Natural killer cell (primary cell): Measurements from ENCODE around the gene GADL1. TPM values are rescaled to one million over a fixed set of nuclear protein-coding genes. Genes with fewer than 3 reads are reported as not detected.

Experiments used
- ATAC-seq, 3 donors: fragments of 150-1000 bp in 2 of 3; fragments of 200-7000 bp in 1 of 3; cut with Tn5 transposase; 1 replicate in 1 of 3; 2 replicates in 2 of 3; pipeline ENCODE4 v1.10.0; 2021; ENCODE audit warnings: mild to moderate bottlenecking in 2 of 3, moderate library complexity in 2 of 3
- DNase-seq, 2 donors: peaks; one replicate each; pipeline versions ENCODE4 v3.0.0 to v3.0.0-alpha.2; 2013 to 2021; ENCODE audit warnings: mixed read lengths in 1 of 2
- H3K27ac ChIP-seq: one replicate; pipeline ENCODE4 v1.5.1; 2013; ENCODE audit warnings: mild to moderate bottlenecking, low read length
- H3K27me3 ChIP-seq: one replicate; pipeline ENCODE4 v1.6.1; 2013; ENCODE audit warnings: low read length; ENCODE audit not compliant: control insufficient read depth, insufficient read depth
- H3K36me3 ChIP-seq: one replicate; pipeline ENCODE4 v1.6.1; 2013; ENCODE audit warnings: low read length; ENCODE audit not compliant: control insufficient read depth, insufficient read depth
- H3K4me1 ChIP-seq: one replicate; pipeline ENCODE4 v1.6.1; 2013; ENCODE audit warnings: low read length; ENCODE audit not compliant: control insufficient read depth, insufficient read depth
- H3K4me3 ChIP-seq: one replicate; pipeline ENCODE4 v1.5.1; 2013; ENCODE audit warnings: low read length
- H3K9me3 ChIP-seq: one replicate; pipeline ENCODE4 v1.6.1; 2013; ENCODE audit warnings: low read length; ENCODE audit not compliant: control insufficient read depth, insufficient read depth
- H3K27ac Mint-ChIP-seq, 2 donors: one replicate each; pipeline ENCODE4 v1.8.0; 2022; ENCODE audit warnings: mild to moderate bottlenecking in 2 of 2, mixed read lengths in 2 of 2, moderate library complexity in 1 of 2
- H3K27me3 Mint-ChIP-seq, 2 donors: one replicate each; pipeline ENCODE4 v1.8.0; 2022; ENCODE audit warnings: low read depth in 2 of 2, mixed read lengths in 2 of 2
- H3K36me3 Mint-ChIP-seq: one replicate; pipeline ENCODE4 v1.8.0; 2022; ENCODE audit warnings: mixed read lengths
- H3K4me1 Mint-ChIP-seq, 2 donors: one replicate each; pipeline ENCODE4 v1.8.0; 2022; ENCODE audit warnings: mixed read lengths in 2 of 2
- H3K4me3 Mint-ChIP-seq: one replicate; pipeline ENCODE4 v1.8.0; 2022; ENCODE audit warnings: mild to moderate bottlenecking, moderate library complexity, mixed read lengths
- H3K9me3 Mint-ChIP-seq, 2 donors: one replicate each; pipeline ENCODE4 v1.8.0; 2022; ENCODE audit warnings: mixed read lengths in 2 of 2
- WGBS: methylation state at CpG from one replicate; pipeline ENCODE4 v1.1.7; 2013; ENCODE audit warnings: missing lambda C conversion rate; ENCODE audit not compliant: insufficient coverage; 5-methylcytosine and 5-hydroxymethylcytosine counted together
- intact Hi-C: fragments of 100-400 bp; cut with micrococcal nuclease; formaldehyde crosslinking; loops from one replicate; pipeline ENCODE4 v1.14.2; 2022
- total RNA-seq, 4 donors: library from RNA; stranded (reverse); fragments of 120-200 nt in 1 of 4; gene quantifications; one replicate each; pipeline versions ENCODE4 v1.2.3 to v1.2.4, GENCODE V29; 2013 to 2022
- TF ChIP-seq, protein P1 (sequence below): fragments of 200-600 bp; IDR thresholded peaks from one replicate; pipeline ENCODE4 v1.8.0; 2022; ENCODE audit warnings: antibody characterized with exemption

GADL1 gene
- total RNA-seq, 3 donors from 2014 or later (not counting 1 experiment from before 2014, with no cell fraction given): not detected

DNA sequence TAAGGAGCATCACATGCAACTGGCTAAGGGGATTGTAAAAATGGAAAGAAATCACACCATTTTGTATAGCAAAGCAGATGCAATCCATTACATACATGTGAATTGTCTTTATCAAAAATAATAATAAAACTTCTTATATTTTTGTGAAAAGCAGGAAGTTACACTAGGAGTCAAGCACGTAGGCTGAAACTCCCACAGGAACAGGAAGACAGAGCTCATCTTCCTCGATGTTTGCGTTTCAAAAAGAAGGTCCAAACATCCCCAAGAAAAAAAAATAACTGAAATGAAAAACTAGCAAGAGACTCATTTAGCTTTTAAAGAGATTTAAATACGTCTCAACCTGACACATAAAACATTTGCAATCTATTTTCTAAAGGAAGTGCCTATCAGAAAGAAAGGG lies 181.5 kb downstream of the GADL1 start:
- H3K9me3 ChIP-seq: no peaks in the 10 kb centered on the region
- DNase-seq (no peak), ATAC-seq (no peak)
- no peak overlapping the region for H3K27ac ChIP-seq
- no peak overlapping the region for H3K4me3 ChIP-seq
- H3K4me1 ChIP-seq: no peaks in the 10 kb centered on the region
- H3K27me3 ChIP-seq: no peaks in the 10 kb centered on the region
- no peaks in the 10 kb centered on the region for H3K36me3 ChIP-seq
- peaks cover 6% of the 10 kb centered on the region in 2 donors for H3K4me1 Mint-ChIP-seq
- WGBS: 49% methylated on average over 3 of the region's 4 CpGs
- H3K27me3 Mint-ChIP-seq: no peaks in the 10 kb centered on the region
- H3K36me3 Mint-ChIP-seq: no peaks in the 10 kb centered on the region
- TF ChIP-seq, protein P1, sequence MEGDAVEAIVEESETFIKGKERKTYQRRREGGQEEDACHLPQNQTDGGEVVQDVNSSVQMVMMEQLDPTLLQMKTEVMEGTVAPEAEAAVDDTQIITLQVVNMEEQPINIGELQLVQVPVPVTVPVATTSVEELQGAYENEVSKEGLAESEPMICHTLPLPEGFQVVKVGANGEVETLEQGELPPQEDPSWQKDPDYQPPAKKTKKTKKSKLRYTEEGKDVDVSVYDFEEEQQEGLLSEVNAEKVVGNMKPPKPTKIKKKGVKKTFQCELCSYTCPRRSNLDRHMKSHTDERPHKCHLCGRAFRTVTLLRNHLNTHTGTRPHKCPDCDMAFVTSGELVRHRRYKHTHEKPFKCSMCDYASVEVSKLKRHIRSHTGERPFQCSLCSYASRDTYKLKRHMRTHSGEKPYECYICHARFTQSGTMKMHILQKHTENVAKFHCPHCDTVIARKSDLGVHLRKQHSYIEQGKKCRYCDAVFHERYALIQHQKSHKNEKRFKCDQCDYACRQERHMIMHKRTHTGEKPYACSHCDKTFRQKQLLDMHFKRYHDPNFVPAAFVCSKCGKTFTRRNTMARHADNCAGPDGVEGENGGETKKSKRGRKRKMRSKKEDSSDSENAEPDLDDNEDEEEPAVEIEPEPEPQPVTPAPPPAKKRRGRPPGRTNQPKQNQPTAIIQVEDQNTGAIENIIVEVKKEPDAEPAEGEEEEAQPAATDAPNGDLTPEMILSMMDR: no peak
- no peaks in the 10 kb centered on the region for H3K9me3 Mint-ChIP-seq
- intact Hi-C loops: no loop called here
- H3K27ac Mint-ChIP-seq: no peak overlapping the region
- no peak overlapping the region for H3K4me3 Mint-ChIP-seq

DNA sequence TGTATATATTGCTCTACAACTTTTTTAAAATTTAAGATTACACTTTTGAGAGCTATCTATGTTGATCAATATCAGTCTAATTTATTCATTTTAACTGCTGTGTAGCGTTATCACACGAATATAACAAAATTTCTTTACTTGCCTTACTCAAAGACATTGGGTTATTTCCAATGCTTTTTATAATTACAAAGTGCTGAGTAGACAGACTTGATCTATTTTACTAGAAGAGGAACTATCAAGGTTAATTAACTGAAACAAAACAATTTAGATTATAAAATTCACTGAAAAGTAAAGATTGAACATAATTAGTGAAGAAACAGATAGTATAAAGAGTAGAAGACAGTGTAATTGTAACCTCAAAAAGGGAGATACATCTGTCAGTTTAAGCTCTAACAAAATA lies 182.6 kb downstream of the GADL1 start:
- Mint-ChIP-seq H3K27ac (no peak overlapping the region), H3K36me3 (no peaks in the 10 kb centered on the region), H3K4me3 (no peak overlapping the region), H3K9me3 (no peaks in the 10 kb centered on the region), H3K27me3 (no peaks in the 10 kb centered on the region), H3K4me1 (peaks cover 9 to 11% of the 10 kb centered on the region in 2 donors)
- no peaks in the 10 kb centered on the region for H3K27me3 ChIP-seq
- H3K4me1 ChIP-seq: no peaks in the 10 kb centered on the region
- H3K27ac ChIP-seq: no peak overlapping the region
- no peaks in the 10 kb centered on the region for H3K36me3 ChIP-seq
- ATAC-seq: no peak
- DNase-seq: no peak
- TF ChIP-seq, protein P1: no peak
- WGBS: no CpG with 5 or more reads among the region's 2 CpGs
- H3K4me3 ChIP-seq: no peak overlapping the region
- intact Hi-C loops: no loop called here
- H3K9me3 ChIP-seq: no peaks in the 10 kb centered on the region

DNA sequence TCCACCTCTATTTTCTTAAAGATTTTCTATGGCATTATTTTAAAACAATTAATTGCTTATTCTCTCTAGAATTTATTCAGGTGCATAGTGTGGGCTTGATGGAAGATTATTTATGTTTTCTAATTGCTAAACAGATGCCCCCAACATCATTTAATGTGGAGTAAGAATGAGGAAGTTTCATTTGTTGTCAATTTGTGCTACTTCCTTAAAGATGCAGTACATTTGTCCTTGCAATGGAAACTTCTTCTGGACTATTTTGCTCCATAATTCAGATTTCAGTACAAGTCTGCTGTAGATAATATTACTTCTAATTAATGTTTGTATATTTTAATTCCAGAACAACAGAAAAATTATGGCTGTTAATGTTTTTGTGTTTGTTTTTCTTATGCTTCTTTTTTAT lies 183.3 kb downstream of the GADL1 start:
- Mint-ChIP-seq H3K4me1 (peaks cover 9 to 11% of the 10 kb centered on the region in 2 donors), H3K9me3 (no peaks in the 10 kb centered on the region), H3K27me3 (no peaks in the 10 kb centered on the region), H3K27ac (no peak overlapping the region), H3K36me3 (no peaks in the 10 kb centered on the region), H3K4me3 (no peak overlapping the region)
- Histone ChIP-seq H3K4me1 (no peaks in the 10 kb centered on the region), H3K36me3 (no peaks in the 10 kb centered on the region), H3K4me3 (no peak overlapping the region), H3K27me3 (no peaks in the 10 kb centered on the region), H3K27ac (no peak overlapping the region), H3K9me3 (no peaks in the 10 kb centered on the region)
- DNase-seq (no peak), ATAC-seq (no peak)
- TF ChIP-seq, protein P1: no peak
- intact Hi-C loops: no loop called here

DNA sequence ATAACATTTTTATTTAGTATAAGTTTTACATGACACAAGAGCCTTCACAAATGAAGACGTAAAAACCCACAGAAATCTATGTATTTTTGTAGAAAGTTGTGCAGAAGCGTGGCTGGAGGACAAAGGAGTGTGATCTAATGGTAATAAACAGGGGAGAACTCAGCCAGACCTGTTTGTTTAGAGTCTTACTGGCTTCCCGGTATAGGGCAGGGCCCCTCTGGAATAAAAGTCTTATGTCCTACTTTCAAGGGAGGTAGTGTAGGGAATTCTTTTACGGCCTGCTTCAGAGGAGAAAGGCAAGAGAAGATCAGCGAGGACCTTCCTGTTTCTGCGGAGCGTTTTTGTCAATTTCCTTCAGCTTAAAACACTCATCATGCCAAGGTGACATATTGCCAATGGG lies 184.4 kb downstream of the GADL1 start:
- no peak overlapping the region for H3K4me3 Mint-ChIP-seq
- no peak overlapping the region for H3K27ac Mint-ChIP-seq
- H3K9me3 ChIP-seq: no peaks in the 10 kb centered on the region
- peaks cover 9 to 11% of the 10 kb centered on the region in 2 donors for H3K4me1 Mint-ChIP-seq
- intact Hi-C loops: no loop called here
- H3K4me1 ChIP-seq: no peaks in the 10 kb centered on the region
- 100% methylated on average over 6 of the region's 7 CpGs for WGBS
- H3K9me3 Mint-ChIP-seq: no peaks in the 10 kb centered on the region
- no peak overlapping the region for H3K27ac ChIP-seq
- no peaks in the 10 kb centered on the region for H3K36me3 ChIP-seq
- no peaks in the 10 kb centered on the region for H3K27me3 Mint-ChIP-seq
- ATAC-seq (no peak), DNase-seq (no peak)
- no peaks in the 10 kb centered on the region for H3K27me3 ChIP-seq
- no peaks in the 10 kb centered on the region for H3K36me3 Mint-ChIP-seq
- TF ChIP-seq, protein P1: no peak
- no peak overlapping the region for H3K4me3 ChIP-seq
